Mesenchymal stem cell (in vitro differentiated cells and primary cell): ENCODE results near the gene SPCS1.

ENCODE experiments used
- DNase-seq: peaks from one replicate; pipeline ENCODE4 v3.0.0-alpha.2; 2013
- H2AFZ ChIP-seq: one replicate; pipeline ENCODE4 v1.6.1; 2013; ENCODE audit warnings: low read depth, mild to moderate bottlenecking, control low read depth, inconsistent platforms, low read length, moderate library complexity
- H2AK5ac ChIP-seq: 2 replicates; pipeline ENCODE4 v1.6.1; 2013; ENCODE audit warnings: low read length, moderate library complexity, mild to moderate bottlenecking, inconsistent platforms; ENCODE audit not compliant: severe bottlenecking
- H2BK120ac ChIP-seq: one replicate; pipeline ENCODE4 v1.6.1; 2013; ENCODE audit warnings: low read depth, mild to moderate bottlenecking, inconsistent platforms, low read length, moderate library complexity
- H2BK12ac ChIP-seq, 2 experiments: one replicate each; pipeline ENCODE4 v1.6.1; 2013; ENCODE audit warnings: inconsistent platforms in 2 of 2, low read length in 2 of 2, mild to moderate bottlenecking in 2 of 2, moderate library complexity in 2 of 2, control low read depth in 1 of 2
- H2BK15ac ChIP-seq: one replicate; pipeline ENCODE4 v1.6.1; 2013; ENCODE audit warnings: mild to moderate bottlenecking, low read depth, inconsistent platforms; ENCODE audit not compliant: poor library complexity, severe bottlenecking
- H2BK5ac ChIP-seq: 2 replicates; pipeline ENCODE4 v1.6.1; 2013; ENCODE audit warnings: low read depth, mild to moderate bottlenecking, low read length, control low read depth, inconsistent platforms; ENCODE audit not compliant: poor library complexity, severe bottlenecking
- H3K14ac ChIP-seq, 2 experiments: one replicate each; pipeline ENCODE4 v1.6.1; 2013; ENCODE audit warnings: inconsistent platforms in 2 of 2, low read length in 2 of 2, control low read depth in 1 of 2, mild to moderate bottlenecking in 1 of 2, moderate library complexity in 1 of 2
- H3K18ac ChIP-seq, 2 experiments: one replicate each; pipeline ENCODE4 v1.6.1; 2013; ENCODE audit warnings: inconsistent platforms in 2 of 2, low read length in 2 of 2, control low read depth in 1 of 2, low read depth in 1 of 2, mild to moderate bottlenecking in 1 of 2
- H3K23ac ChIP-seq, 2 experiments: one replicate each; pipeline ENCODE4 v1.6.1; 2013; ENCODE audit warnings: inconsistent platforms in 2 of 2, low read length in 2 of 2, mild to moderate bottlenecking in 2 of 2, moderate library complexity in 2 of 2, control low read depth in 1 of 2
- H3K27ac ChIP-seq: 2 replicates; pipeline ENCODE4 v1.5.1; 2013; ENCODE audit warnings: mild to moderate bottlenecking, moderate library complexity, low read length, control low read depth, inconsistent platforms; ENCODE audit not compliant: poor library complexity, severe bottlenecking
- H3K27me3 ChIP-seq, 2 experiments: 2 replicates each; pipeline versions ENCODE4 v1.6.1 to v1.7.0; 2013; ENCODE audit warnings: low read length in 2 of 2, mild to moderate bottlenecking in 2 of 2, moderate library complexity in 2 of 2, control low read depth in 1 of 2, inconsistent platforms in 1 of 2; ENCODE audit not compliant: control insufficient read depth in 1 of 2, insufficient read depth in 1 of 2
- H3K36me3 ChIP-seq, 2 experiments: 2 replicates each; pipeline versions ENCODE4 v1.6.1 to v1.7.0; 2013; ENCODE audit warnings: low read length in 2 of 2, control low read depth in 1 of 2, inconsistent platforms in 1 of 2, low read depth in 1 of 2, mild to moderate bottlenecking in 1 of 2; ENCODE audit not compliant: insufficient read depth in 2 of 2, control insufficient read depth in 1 of 2
- H3K4ac ChIP-seq, 2 experiments: one replicate each; pipeline ENCODE4 v1.6.1; 2013; ENCODE audit warnings: inconsistent platforms in 2 of 2, low read length in 2 of 2, mild to moderate bottlenecking in 2 of 2, moderate library complexity in 2 of 2, control low read depth in 1 of 2, low read depth in 1 of 2
- H3K4me1 ChIP-seq: 2 replicates; pipeline ENCODE4 v1.6.1; 2013; ENCODE audit warnings: low read depth, low read length, control low read depth; ENCODE audit not compliant: control insufficient read depth, insufficient read depth
- H3K4me2 ChIP-seq: 2 replicates; pipeline ENCODE4 v1.6.1; 2013; ENCODE audit warnings: low read length, mild to moderate bottlenecking, inconsistent platforms; ENCODE audit not compliant: poor library complexity, severe bottlenecking
- H3K4me3 ChIP-seq, 2 experiments: 2 replicates each; pipeline versions ENCODE4 v1.5.1 to v1.7.0; 2013; ENCODE audit warnings: low read length in 2 of 2, mild to moderate bottlenecking in 2 of 2, control low read depth in 1 of 2, low read depth in 1 of 2; ENCODE audit not compliant: insufficient read depth in 1 of 2
- H3K79me1 ChIP-seq: replicated peaks from 2 replicates; pipeline ENCODE4 v1.6.1; 2013; ENCODE audit warnings: mild to moderate bottlenecking, control low read depth, low read length, inconsistent platforms; ENCODE audit not compliant: poor library complexity, severe bottlenecking
- H3K9ac ChIP-seq: 2 replicates; pipeline ENCODE4 v1.7.0; 2013; ENCODE audit warnings: mild to moderate bottlenecking, low read length, moderate library complexity
- H3K9me3 ChIP-seq: 2 replicates; pipeline ENCODE4 v1.7.0; 2013; ENCODE audit warnings: mild to moderate bottlenecking, low read length; ENCODE audit not compliant: control insufficient read depth
- H4K8ac ChIP-seq: one replicate; pipeline ENCODE4 v1.6.1; 2013; ENCODE audit warnings: inconsistent platforms, mild to moderate bottlenecking, low read length, moderate library complexity
- H4K91ac ChIP-seq: one replicate; pipeline ENCODE4 v1.6.1; 2013; ENCODE audit warnings: mild to moderate bottlenecking, low read length, inconsistent platforms
- WGBS: methylation state at CpG from one replicate; pipeline ENCODE4 v1.1.7; 2013; ENCODE audit warnings: mixed read lengths; 5-methylcytosine and 5-hydroxymethylcytosine counted together

SPCS1 gene

DNA sequence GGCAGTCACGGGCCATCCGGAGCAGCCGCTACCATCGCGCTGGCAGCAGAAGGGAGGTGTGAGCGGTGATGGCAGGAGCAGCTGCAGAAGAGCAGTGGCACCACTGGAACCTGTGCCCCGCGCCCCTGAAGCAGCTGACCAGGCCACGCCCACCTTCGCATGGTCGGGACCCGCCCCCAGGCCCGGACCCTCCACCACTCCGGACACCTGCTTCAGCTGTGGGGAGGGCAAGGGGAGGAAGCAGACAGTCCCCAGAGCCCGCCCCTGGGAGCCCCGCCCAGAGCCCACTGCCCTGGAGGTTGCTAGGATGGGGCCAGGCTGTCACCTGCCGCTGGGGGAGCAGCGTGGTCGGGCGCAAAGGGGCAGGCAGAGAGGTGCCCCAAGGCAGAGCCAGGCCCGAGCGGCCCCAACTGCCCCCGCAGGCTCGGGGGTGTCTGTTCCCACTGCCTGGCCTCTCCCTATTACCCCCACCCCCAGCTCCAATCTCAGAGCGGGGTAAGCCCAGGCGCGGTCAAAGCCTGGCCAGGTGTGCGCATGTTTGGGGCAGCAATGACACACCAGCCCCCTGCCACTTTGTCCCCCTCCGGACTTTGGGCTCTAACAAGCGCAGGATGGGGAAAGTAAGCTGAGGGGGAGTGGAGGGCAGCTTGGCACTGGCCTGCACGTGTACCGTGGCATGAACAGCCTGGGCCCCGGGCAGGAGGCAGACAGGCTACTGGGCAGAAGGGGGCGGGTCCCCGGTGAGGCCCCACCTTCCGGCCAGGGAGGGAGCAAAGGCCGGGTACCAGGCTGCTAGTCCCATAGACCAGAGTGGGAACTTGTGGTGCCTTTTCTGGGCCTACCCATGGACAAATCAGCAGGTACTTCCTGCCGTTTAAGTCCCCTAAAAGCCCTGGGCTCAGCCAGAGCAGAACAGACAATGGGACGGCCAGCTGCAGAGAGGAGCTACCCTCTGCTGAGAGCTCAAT is 8.7 kb downstream of the SPCS1 start:
- Histone ChIP-seq H4K91ac (peak overlapping the region; percentile 50), H2BK5ac (no peak overlapping the region), H3K23ac (no peak overlapping the region), H3K79me1 (peaks cover 16% of the 10 kb centered on the region), H2BK120ac (no peak overlapping the region), H3K4me2 (peak overlapping the region; percentile 23), H3K36me3 (peaks cover 19 to 30% of the 10 kb centered on the region in 2 experiments), H3K4ac (no peak overlapping the region), H3K27me3 (no peaks in the 10 kb centered on the region), H2BK15ac (no peak overlapping the region), H3K4me3 (no peak overlapping the region), H2AFZ (no peak overlapping the region), H3K18ac (no peak overlapping the region), H3K9ac (no peak overlapping the region), H4K8ac (peak overlapping the region; percentile 85), H3K9me3 (peaks cover 5% of the 10 kb centered on the region), H2BK12ac (peak overlapping the region in 1 of 2 experiments; percentile 23), H2AK5ac (no peak overlapping the region), H3K27ac (no peak overlapping the region), H3K4me1 (peaks cover 11% of the 10 kb centered on the region), H3K14ac (no peak overlapping the region)
- WGBS: 51% methylated on average over 36 of the region's 39 CpGs
- no peak for DNase-seq

DNA sequence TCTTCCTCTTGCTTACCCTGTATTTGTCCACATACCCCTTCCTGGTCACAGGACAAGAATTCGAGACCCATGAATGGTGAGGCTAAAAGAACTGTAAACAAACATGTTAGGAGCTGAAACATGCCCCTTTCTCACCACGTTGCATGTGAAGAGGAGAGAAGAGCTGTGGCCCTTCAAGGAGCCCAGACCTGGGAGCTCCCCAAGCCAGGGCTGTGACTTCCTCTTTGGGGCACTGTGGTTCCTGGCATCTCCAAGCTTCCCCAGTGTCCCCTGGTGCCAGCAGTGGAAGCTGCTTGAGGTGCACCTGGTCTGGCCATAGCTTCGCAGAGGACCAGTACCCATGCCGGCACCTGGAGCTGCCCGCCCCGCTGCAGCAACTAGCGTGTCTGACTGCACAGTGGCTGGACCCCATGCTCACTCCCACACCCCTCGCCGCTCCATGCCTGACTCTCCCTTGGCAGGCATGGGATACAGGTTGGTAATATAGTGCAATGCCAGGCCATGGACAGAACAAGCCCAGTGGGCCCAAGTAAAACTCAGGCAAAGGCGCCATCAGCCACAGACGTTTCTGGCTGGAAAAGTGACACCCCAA is 9.9 kb downstream of the SPCS1 start:
- WGBS: 98% methylated on average over 11 of the region's 11 CpGs

DNA sequence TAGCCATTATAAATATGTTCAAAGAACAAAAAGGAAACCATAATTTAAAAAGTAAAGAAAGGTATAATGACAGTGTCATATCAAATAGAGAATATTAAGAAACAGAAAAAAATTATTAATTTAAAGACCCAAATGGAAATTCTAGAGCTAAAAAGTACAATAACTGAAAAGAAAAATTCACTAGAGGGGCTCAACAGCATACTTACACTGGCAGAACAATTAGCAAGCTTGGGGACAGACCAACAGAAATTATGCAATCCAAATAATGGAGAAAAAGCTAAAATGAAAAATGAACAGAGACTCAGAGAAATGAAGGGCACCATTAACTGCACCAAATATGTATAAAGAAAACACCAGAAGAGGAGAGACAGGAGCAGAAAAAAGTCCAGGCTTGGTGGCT is 13.7 kb downstream of the SPCS1 start:
- H3K27me3 ChIP-seq: no peaks in the 10 kb centered on the region
- H3K9ac ChIP-seq: no peak overlapping the region
- no peak overlapping the region for H3K27ac ChIP-seq
- peaks cover 9 to 22% of the 10 kb centered on the region in 2 experiments for H3K36me3 ChIP-seq
- no peak overlapping the region for H3K23ac ChIP-seq
- no peak overlapping the region for H2BK120ac ChIP-seq
- H3K4me3 ChIP-seq: no peak overlapping the region
- DNase-seq: no peak
- H3K4me1 ChIP-seq: peaks cover 3% of the 10 kb centered on the region
- H2BK12ac ChIP-seq: no peak overlapping the region
- H4K91ac ChIP-seq: no peak overlapping the region
- H3K9me3 ChIP-seq: peaks cover 13% of the 10 kb centered on the region
- no peak overlapping the region for H2AK5ac ChIP-seq
- H3K4ac ChIP-seq: no peak overlapping the region
- no peak overlapping the region for H3K18ac ChIP-seq
- peaks cover 6% of the 10 kb centered on the region for H3K79me1 ChIP-seq
- no peak overlapping the region for H2AFZ ChIP-seq
- no peak overlapping the region for H3K4me2 ChIP-seq
- H4K8ac ChIP-seq: no peak overlapping the region
- H2BK15ac ChIP-seq: no peak overlapping the region
- H3K14ac ChIP-seq: no peak overlapping the region
- H2BK5ac ChIP-seq: no peak overlapping the region

More for the DNA sequence above, 9.9 kb downstream of the SPCS1 start:
- no peak overlapping the region for H2BK120ac ChIP-seq
- no peak overlapping the region for H3K23ac ChIP-seq
- H3K18ac ChIP-seq: no peak overlapping the region
- H2BK12ac ChIP-seq: no peak overlapping the region
- no peak overlapping the region for H3K9ac ChIP-seq
- no peak overlapping the region for H2BK15ac ChIP-seq
- no peak for DNase-seq
- peaks cover 13% of the 10 kb centered on the region for H3K9me3 ChIP-seq
- H3K4me1 ChIP-seq: peaks cover 11% of the 10 kb centered on the region
- H2AFZ ChIP-seq: no peak overlapping the region
- H3K4me3 ChIP-seq: no peak overlapping the region
- peak overlapping the region; percentile 65 for H4K91ac ChIP-seq
- H2BK5ac ChIP-seq: no peak overlapping the region
- no peaks in the 10 kb centered on the region for H3K27me3 ChIP-seq
- no peak overlapping the region for H4K8ac ChIP-seq
- H3K79me1 ChIP-seq: peaks cover 16% of the 10 kb centered on the region
- H2AK5ac ChIP-seq: no peak overlapping the region
- no peak overlapping the region for H3K14ac ChIP-seq
- no peak overlapping the region for H3K4ac ChIP-seq
- H3K4me2 ChIP-seq: no peak overlapping the region
- H3K36me3 ChIP-seq: peaks cover 15 to 31% of the 10 kb centered on the region in 2 experiments
- H3K27ac ChIP-seq: no peak overlapping the region

DNA sequence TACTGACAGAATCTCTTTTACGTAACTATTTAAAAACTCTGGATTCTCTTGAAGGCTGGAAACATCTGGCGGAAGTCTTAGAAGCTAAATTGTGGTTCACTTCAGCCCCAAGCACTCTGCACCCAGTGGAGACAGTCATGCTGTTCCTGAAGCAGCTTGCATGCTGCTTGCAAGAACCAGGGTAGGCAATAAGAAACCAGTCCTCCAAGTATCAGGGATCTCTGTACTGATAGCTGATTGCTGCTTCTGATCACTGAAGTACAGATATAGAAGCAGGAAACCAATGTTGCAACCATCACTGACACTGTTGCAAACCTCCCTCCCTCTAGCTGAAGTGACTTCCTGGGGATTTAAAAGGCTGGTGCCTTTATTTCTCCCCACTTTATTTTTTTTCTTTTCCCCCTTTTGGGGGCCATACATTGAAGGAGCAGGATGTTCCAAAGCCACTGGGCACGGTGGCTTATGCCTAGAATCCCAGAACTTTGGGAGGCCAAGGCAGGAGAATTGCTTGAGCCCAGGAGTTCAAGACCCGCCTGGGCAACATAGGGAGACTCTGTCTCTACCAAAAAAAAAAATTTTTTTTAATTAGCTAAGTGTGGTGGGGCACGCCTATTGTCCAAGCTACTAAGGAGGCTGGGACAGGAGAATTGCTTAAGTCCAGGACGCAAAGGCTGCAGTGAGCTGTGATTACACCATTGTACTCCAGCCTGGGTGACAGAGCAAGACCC is 15.3 kb downstream of the SPCS1 start:
- Histone ChIP-seq H3K4ac (no peak overlapping the region), H2AFZ (no peak overlapping the region), H3K23ac (no peak overlapping the region), H2BK12ac (no peak overlapping the region), H3K4me2 (no peak overlapping the region), H2BK5ac (no peak overlapping the region), H4K91ac (no peak overlapping the region), H3K36me3 (peaks cover 9 to 13% of the 10 kb centered on the region in 2 experiments), H3K79me1 (peaks cover 4% of the 10 kb centered on the region), H3K4me3 (no peak overlapping the region), H3K9me3 (peaks cover 13% of the 10 kb centered on the region), H3K9ac (no peak overlapping the region), H4K8ac (no peak overlapping the region), H3K27me3 (no peaks in the 10 kb centered on the region), H3K27ac (no peak overlapping the region), H2BK120ac (no peak overlapping the region), H3K18ac (no peak overlapping the region), H2BK15ac (no peak overlapping the region), H3K4me1 (no peaks in the 10 kb centered on the region), H3K14ac (no peak overlapping the region), H2AK5ac (no peak overlapping the region)
- DNase-seq: peak; percentile 28
- WGBS: 96% methylated on average over 5 of the region's 6 CpGs
